ENCODE data around the gene PHF12.
"Not testable (repeated sequence)": the region's sequence is repeated elsewhere in the genome, so short reads cannot be mapped to it uniquely, and the experiment has no call there.

The PHF12 gene

DNA sequence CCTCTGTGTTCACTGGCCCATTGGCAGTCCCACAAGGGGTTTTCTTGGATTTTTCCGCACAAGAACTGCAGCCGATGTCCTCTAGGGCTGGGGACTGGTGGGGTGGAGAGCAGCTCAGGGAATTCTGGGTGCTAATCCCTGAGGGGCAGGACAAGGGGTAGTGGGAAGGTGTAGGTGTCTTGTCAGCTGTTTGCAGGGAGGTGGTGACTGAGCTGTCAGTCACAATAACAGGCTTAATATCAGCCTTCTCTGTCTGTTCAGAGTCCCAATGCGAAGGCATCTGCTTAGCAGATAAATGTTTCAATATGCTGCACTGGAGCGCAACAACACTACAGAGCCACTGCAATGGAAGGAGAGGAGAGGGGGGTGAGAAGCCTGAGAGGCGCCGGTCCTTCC, 38.4 kb downstream of the PHF12 start:
- Mint-ChIP-seq H3K4me3 (no peak overlapping the region), H3K4me1 (ENCODE audit: low read depth) (peaks cover 9% of the 10 kb centered on the region), H3K27me3 (no peaks in the 10 kb centered on the region), H3K36me3 (ENCODE audit: low read depth) (peaks cover 86% of the 10 kb centered on the region), H3K27ac (no peak overlapping the region), H3K9me3 (peaks cover 8% of the 10 kb centered on the region)

GRCh38 chr17:28912281-28912937, 38.9 kb downstream of the PHF12 start:
- no peak overlapping the region for H3K4me3 Mint-ChIP-seq
- H3K9me3 Mint-ChIP-seq = peaks cover 8% of the 10 kb centered on the region
- peaks cover 9% of the 10 kb centered on the region for H3K4me1 Mint-ChIP-seq (ENCODE audit: low read depth)
- peaks cover 86% of the 10 kb centered on the region for H3K36me3 Mint-ChIP-seq (ENCODE audit: low read depth)
- no peak overlapping the region for H3K27ac Mint-ChIP-seq
- H3K27me3 Mint-ChIP-seq = no peaks in the 10 kb centered on the region

GRCh38 chr17:28911411-28912045, 39.8 kb downstream of the PHF12 start:
- no peaks in the 10 kb centered on the region for H3K27me3 Mint-ChIP-seq
- peaks cover 8% of the 10 kb centered on the region for H3K9me3 Mint-ChIP-seq
- H3K4me3 Mint-ChIP-seq = no peak overlapping the region
- peaks cover 86% of the 10 kb centered on the region for H3K36me3 Mint-ChIP-seq (ENCODE audit: low read depth)
- no peak overlapping the region for H3K27ac Mint-ChIP-seq
- H3K4me1 Mint-ChIP-seq (ENCODE audit: low read depth) = peaks cover 9% of the 10 kb centered on the region

GRCh38 chr17:28910534-28910933, 40.8 kb downstream of the PHF12 start:
- no peak overlapping the region for H3K4me3 Mint-ChIP-seq
- no peaks in the 10 kb centered on the region for H3K27me3 Mint-ChIP-seq
- H3K36me3 Mint-ChIP-seq (ENCODE audit: low read depth) = peaks cover 82% of the 10 kb centered on the region
- H3K4me1 Mint-ChIP-seq (ENCODE audit: low read depth) = peaks cover 9% of the 10 kb centered on the region
- H3K27ac Mint-ChIP-seq = no peak overlapping the region
- peaks cover 8% of the 10 kb centered on the region for H3K9me3 Mint-ChIP-seq

DNA sequence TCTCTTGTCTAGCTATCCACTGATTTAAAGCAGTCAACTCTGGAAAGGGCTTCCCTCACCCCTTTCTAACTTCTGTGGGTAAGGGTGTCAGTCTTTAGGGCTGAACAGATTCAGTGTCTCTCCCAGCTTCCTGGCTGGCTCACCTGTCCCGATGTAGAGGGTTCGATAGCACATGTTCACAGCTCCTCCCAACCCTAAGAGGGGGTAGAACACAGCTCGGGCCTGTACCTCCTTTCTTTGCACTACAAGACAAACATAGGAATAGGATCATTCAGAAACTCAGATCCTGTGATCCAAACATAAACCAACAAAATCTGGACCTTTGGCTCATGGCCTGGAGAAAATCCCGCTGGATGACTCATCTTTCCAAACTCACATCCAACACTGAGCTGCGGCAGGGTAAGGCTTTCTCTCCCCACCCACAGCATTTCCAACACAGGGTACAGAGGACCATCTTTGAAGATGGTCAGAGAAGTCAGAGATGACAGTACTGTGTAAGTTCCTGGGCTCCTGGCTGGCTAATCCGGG, 42.6 kb downstream of the PHF12 start:
- peaks cover 71% of the 10 kb centered on the region for H3K36me3 Mint-ChIP-seq (ENCODE audit: low read depth)

DNA sequence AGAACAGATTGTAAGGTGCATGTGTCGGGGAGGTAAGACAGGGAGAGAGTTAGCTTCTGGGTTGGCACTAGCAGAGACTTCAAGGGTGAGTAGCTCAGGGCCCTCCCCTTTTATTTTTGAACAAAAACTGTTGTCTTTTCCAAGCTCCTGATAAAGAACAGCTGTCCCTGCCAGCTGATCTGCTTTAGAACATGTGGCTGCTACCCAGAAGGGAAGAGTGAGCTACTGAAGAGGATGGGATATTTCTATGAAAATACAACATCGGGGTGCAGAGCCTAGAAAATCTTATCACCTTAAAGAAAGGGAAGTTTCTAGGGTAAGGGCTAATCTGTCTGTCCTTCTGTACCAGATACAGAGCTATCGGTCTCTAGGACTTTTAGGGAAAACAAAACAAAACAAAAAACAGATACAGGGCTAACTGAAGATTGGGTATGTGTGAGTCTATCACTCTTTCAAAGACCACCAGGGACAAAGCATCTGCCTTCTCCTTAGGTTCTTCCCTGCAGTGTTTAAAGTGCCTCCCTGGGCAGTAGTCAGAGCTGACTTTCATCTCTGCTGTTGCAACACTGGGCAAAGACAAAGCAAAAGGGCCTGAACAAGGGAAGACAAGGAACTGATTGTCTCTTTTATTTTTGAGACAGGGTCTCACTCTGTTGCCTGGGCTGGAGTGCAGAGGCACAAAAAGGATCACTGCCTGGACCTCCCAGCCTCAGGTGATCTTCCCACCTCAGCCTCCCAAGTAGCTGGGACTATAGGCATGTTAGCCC, 43.4 kb downstream of the PHF12 start:
- H3K27me3 Mint-ChIP-seq = no peaks in the 10 kb centered on the region
- H3K4me1 Mint-ChIP-seq (ENCODE audit: low read depth) = no peaks in the 10 kb centered on the region
- H3K4me3 Mint-ChIP-seq = no peak overlapping the region
- no peaks in the 10 kb centered on the region for H3K9me3 Mint-ChIP-seq
- peaks cover 65% of the 10 kb centered on the region for H3K36me3 Mint-ChIP-seq (ENCODE audit: low read depth)
- H3K27ac Mint-ChIP-seq = peak overlapping the region; percentile 26

More for the DNA sequence above, 42.6 kb downstream of the PHF12 start:
- H3K27me3 Mint-ChIP-seq = no peaks in the 10 kb centered on the region
- H3K27ac Mint-ChIP-seq = peak overlapping the region; percentile 61
- H3K4me3 Mint-ChIP-seq = no peak overlapping the region
- no peaks in the 10 kb centered on the region for H3K4me1 Mint-ChIP-seq (ENCODE audit: low read depth)
- no peaks in the 10 kb centered on the region for H3K9me3 Mint-ChIP-seq

DNA sequence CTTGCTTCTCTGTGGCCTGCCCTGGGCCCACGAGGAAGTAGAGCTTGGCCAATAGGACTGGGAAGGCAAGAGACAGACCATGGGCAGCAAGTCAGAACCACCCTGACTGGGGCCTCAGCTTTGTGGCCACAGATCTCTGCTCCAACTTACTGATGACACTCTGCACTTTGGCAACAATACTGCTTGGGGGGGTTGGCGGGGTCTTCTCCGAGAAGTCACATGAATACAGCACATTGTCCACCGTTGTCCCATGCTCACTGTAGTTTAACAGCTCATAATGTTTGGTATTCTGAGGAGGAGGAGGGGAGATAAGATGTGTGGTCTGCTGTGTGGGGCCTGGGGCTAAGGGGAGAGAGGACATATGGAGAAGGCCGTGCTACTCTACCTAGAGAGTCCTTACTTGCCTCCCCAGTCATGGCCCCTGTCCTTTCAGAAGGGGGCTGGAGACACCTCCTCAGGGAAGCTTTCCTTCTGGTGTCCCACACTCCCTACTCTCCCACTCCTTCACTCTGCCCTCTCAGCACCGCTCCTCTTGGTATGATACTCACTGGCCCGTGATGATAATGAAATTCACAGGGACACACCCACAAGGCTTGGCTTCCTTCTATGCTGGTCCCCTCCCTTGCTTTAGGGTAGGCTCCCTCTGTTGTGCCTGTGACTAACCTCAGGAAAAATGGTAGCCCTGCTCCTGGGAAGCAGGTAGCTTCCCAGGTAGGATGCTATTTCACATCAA, 44.4 kb downstream of the PHF12 start:
- Mint-ChIP-seq H3K9me3 (no peaks in the 10 kb centered on the region), H3K27ac (peak overlapping the region; percentile 11), H3K4me3 (no peak overlapping the region), H3K36me3 (ENCODE audit: low read depth) (peaks cover 58% of the 10 kb centered on the region), H3K4me1 (ENCODE audit: low read depth) (peaks cover 5% of the 10 kb centered on the region), H3K27me3 (no peaks in the 10 kb centered on the region)

DNA sequence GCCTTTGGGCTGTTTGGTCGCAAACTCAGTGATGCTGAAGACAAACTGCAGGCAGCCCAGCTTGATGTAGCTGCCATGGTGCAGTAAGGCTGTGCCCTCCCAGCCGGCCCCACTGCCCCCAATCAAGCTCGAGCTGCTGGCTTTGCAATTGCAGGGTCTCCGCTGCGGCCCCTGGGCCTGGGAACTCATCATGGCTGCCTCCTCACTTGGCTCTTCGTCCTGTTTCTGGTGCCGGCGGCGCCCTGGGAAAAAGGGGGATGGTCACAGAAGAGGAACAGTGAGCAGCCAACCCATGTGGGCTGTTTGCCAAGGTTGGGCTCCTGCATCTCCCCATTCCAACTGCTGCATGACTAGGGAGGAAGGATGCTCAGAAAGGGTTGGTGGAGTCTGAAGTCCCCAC, 45.0 kb downstream of the PHF12 start:
- H3K4me1 Mint-ChIP-seq (ENCODE audit: low read depth) = peaks cover 11% of the 10 kb centered on the region
- no peak overlapping the region for H3K4me3 Mint-ChIP-seq
- H3K27me3 Mint-ChIP-seq = no peaks in the 10 kb centered on the region
- no peaks in the 10 kb centered on the region for H3K9me3 Mint-ChIP-seq
- H3K36me3 Mint-ChIP-seq (ENCODE audit: low read depth) = peaks cover 55% of the 10 kb centered on the region
- H3K27ac Mint-ChIP-seq = no peak overlapping the region

- Mint-ChIP-seq H3K36me3 (ENCODE audit: low read depth) (peaks cover 47% of the 10 kb centered on the region), H3K4me1 (ENCODE audit: low read depth) (peaks cover 24% of the 10 kb centered on the region), H3K27ac (no peak overlapping the region), H3K9me3 (no peaks in the 10 kb centered on the region), H3K27me3 (no peaks in the 10 kb centered on the region), H3K4me3 (no peak overlapping the region)
Observed at GRCh38 chr17:28904800-28905199, 46.5 kb downstream of the PHF12 start.

DNA sequence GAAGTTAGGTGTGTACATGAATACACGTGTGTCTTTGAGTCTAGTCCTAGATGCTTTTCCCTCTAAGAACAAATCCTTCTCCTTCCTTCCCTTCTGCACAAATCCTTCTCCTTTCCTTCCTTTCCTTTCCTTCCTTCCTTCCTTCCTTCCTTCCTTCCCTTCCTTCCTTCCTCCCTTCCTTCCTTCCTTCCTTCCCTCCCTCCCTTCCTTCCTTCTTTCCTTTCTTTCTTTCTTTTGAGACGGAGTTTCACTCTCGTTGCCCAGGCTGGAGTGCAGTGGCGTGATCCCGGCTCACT, 47.8 kb downstream of the PHF12 start:
- Mint-ChIP-seq H3K27ac (peak overlapping the region; percentile 63), H3K4me3 (peak overlapping the region; percentile 61), H3K4me1 (ENCODE audit: low read depth) (peaks cover 24% of the 10 kb centered on the region), H3K36me3 (ENCODE audit: low read depth) (peaks cover 44% of the 10 kb centered on the region)
- H3K9me3 Mint-ChIP-seq, H3K27me3 Mint-ChIP-seq: not testable (repeated sequence)

DNA sequence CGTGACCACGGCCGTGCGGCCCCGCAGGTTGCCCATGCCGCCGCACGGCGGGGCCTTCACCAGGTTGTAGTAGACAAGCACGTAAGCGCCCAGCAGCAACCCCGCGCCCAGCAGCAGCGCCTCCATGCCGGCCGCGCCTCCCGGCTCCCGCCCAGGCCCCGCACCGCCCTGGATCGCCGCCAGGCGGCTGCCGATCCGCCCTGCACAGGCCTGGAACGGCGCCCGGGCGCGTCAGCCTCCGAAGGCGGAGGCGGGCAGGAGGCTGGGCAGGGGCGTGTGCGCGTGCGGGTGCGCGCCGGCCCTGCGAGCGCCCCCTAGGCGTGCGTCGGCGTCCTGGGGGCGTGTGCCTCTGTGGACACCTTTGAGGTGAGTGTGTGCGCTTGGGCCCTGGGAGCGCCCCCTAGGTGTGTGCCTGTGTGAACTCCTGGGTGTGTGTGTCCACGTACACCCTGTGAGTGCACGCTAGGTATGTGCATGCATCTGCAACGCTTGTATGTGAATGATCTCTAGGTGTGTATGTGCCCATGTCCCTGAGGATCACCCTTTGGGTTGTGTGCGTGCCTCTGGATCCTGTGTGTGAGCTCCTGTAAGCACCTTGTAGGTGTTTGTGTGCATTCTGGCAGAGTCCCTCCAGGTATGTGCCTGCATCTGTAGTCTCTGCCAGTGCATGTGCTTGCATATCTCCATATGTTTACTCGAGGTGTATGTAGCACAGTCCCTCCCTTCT, 48.3 kb downstream of the PHF12 start, which contains the start of gene DHRS13:
TSS of gene DHRS13 (minus strand) at position 261 of the 727 bp plus-strand sequence. CDS start at position 126, 135 bp downstream.
- H3K27ac Mint-ChIP-seq = peak within 1 kb of the TSS; percentile 92
- H3K27me3 Mint-ChIP-seq = no peaks in the 10 kb centered on the region
- H3K4me3 Mint-ChIP-seq = peak within 1 kb of the TSS; percentile 93
- peaks cover 45% of the 10 kb centered on the region for H3K36me3 Mint-ChIP-seq (ENCODE audit: low read depth)
- no peaks in the 10 kb centered on the region for H3K9me3 Mint-ChIP-seq
- H3K4me1 Mint-ChIP-seq (ENCODE audit: low read depth) = peaks cover 26% of the 10 kb centered on the region

DNA sequence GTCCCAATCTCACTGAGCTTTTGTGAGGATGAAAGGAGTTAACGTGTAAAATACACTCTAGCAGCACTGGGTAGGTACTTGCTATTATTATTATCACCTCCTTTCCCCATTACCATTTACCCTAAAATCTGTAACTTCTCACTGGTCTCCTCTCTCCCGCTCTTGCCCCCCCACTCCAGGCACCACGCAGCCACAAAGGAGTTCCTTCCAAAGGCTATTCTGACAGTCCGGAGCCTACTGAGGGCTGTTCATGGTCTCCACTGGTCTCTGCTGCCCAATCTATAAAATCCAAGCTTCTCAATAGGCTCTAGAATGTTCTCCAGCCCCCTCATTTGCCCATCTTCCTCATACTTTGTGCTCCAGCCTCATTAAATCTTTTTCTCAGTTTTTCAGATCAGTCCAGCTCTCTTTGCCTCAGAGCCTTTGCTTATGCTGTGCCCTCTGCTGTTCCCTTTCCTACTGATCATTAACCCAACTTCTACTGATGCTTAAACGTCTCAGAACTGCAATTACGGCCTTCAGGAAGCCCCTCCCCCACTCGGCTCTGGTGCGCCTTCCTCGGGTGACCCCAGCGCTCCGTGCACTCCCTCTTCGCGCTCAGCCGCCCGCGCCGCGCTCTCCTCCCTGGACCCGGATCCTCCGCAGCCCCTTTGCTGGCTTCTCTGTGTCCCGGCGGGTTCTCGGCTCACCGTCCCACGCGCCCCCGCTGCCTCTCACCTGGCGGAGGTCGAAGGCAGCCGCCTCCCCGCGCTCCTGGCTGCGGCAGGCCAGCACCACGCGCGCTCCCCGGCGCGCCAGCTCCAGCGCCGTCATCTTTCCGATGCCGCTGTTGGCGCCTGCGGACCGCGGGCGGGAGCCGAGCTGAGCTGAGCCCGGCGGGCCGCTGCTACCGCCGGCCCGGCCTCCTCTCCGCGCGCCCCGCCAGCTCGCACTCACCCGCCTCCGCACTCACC, 49.2 kb downstream of the PHF12 start:
- peaks cover 40% of the 10 kb centered on the region for H3K36me3 Mint-ChIP-seq (ENCODE audit: low read depth)
- H3K4me1 Mint-ChIP-seq (ENCODE audit: low read depth) = peaks cover 31% of the 10 kb centered on the region
- H3K9me3 Mint-ChIP-seq = no peaks in the 10 kb centered on the region
- H3K27me3 Mint-ChIP-seq = no peaks in the 10 kb centered on the region
- peak overlapping the region; percentile 93 for H3K4me3 Mint-ChIP-seq
- H3K27ac Mint-ChIP-seq = peak overlapping the region; percentile 92

- Mint-ChIP-seq H3K36me3 (ENCODE audit: low read depth) (peaks cover 33% of the 10 kb centered on the region), H3K4me1 (ENCODE audit: low read depth) (peaks cover 39% of the 10 kb centered on the region), H3K27me3 (no peaks in the 10 kb centered on the region), H3K9me3 (no peaks in the 10 kb centered on the region), H3K27ac (peak overlapping the region; percentile 92), H3K4me3 (peak overlapping the region; percentile 93)
Observed at GRCh38 chr17:28900986-28901726, 50.2 kb downstream of the PHF12 start.
